ENCODE results near the gene RPL34. TPM values are rescaled to one million over a fixed set of nuclear protein-coding genes. Genes with fewer than 3 reads are reported as not detected.

Gene RPL34
- total and polyA plus RNA-seq, 7 donors = 926 to 8,352 (median 1,691) TPM

- intact Hi-C loops (cut with DNase I) = no loop called here
- DNase-seq = no peak
- Histone ChIP-seq H3K9me3 (no peaks in the 10 kb centered on the region), H3K36me3 (no peaks in the 10 kb centered on the region), H3K27me3 (no peaks in the 10 kb centered on the region), H3K4me3 (no peak overlapping the region), H3K4me1 (peaks cover 0 to 13% (median 8%) of the 10 kb centered on the region in 4 donors), H3K27ac (no peak overlapping the region)
- TF ChIP-seq EP300 (IDR thresholded peaks at IDR 0.05) = no peak
- 85 to 92% methylated on average over 3 of the region's 3 CpGs for WGBS, 2 donors
Measured at GRCh38 chr4:108646706-108647105, 26.3 kb downstream of the RPL34 start.

- H3K27ac ChIP-seq = peak overlapping the region in 2 of 4 donors; percentile 83 to 84
- intact Hi-C loops (cut with DNase I) = loop anchor here (2.0 kb wide), 1 partner anchor 29 kb away; the partner anchor contains the start of gene RPL34
- H3K27me3 ChIP-seq = no peaks in the 10 kb centered on the region
- 2 to 3% methylated on average over 6 of the region's 6 CpGs for WGBS, 2 donors
- peak overlapping the region in 3 of 4 donors; percentile 61 to 83 (median 83) for H3K4me3 ChIP-seq
- DNase-seq = no peak
- TF ChIP-seq CTCF (IDR thresholded peaks at IDR 0.05) (no peak), POLR2AphosphoS5 (IDR thresholded peaks at IDR 0.05) (no peak)
- H3K4me1 ChIP-seq = peaks cover 0 to 35% (median 23%) of the 10 kb centered on the region in 4 donors
- no peaks in the 10 kb centered on the region for H3K36me3 ChIP-seq
- no peaks in the 10 kb centered on the region for H3K9me3 ChIP-seq
Measured at GRCh38 chr4:108649863-108650211, 29.5 kb downstream of the RPL34 start.

GRCh38 chr4:108650212-108651013 lies 30.0 kb downstream of the RPL34 start, which contains the start of gene OSTC:
TSS of gene OSTC (plus strand) at chr4:108650599. CDS start at chr4:108650656, 57 bp downstream.
- Histone ChIP-seq H3K27me3 (no peaks in the 10 kb centered on the region), H3K4me3 (peak within 1 kb of the TSS; percentile 61 to 83 (median 82)), H3K36me3 (no peaks in the 10 kb centered on the region), H3K9me3 (no peaks in the 10 kb centered on the region), H3K4me1 (peaks cover 0 to 35% (median 23%) of the 10 kb centered on the region in 4 donors), H3K27ac (peak within 1 kb of the TSS; percentile 81 to 88 (median 84))
- intact Hi-C loops (cut with DNase I) = loop anchor here (2.0 kb wide), 1 partner anchor 30 kb away; the partner anchor contains the start of gene RPL34
- DNase-seq = peak; percentile 98
- WGBS, 2 donors = 0% methylated on average over 45 of the region's 45 CpGs
- TF ChIP-seq POLR2AphosphoS5 (IDR thresholded peaks at IDR 0.05) = peak; percentile 64 to 85 (median 82)
- TF ChIP-seq EP300 (IDR thresholded peaks at IDR 0.05) = no peak
- TF ChIP-seq POLR2A (IDR thresholded peaks at IDR 0.05) = peak; percentile 40 to 43

GRCh38 chr4:108651014-108651791 lies 30.8 kb downstream of the RPL34 start:
- Histone ChIP-seq H3K27me3 (no peaks in the 10 kb centered on the region), H3K9me3 (no peaks in the 10 kb centered on the region), H3K36me3 (peaks cover 0 to 3% (median 0%) of the 10 kb centered on the region in 4 donors), H3K4me1 (peaks cover 0 to 35% (median 23%) of the 10 kb centered on the region in 4 donors), H3K27ac (peak overlapping the region; percentile 81 to 88 (median 84)), H3K4me3 (peak overlapping the region; percentile 61 to 83 (median 82))
- intact Hi-C loops (cut with DNase I) = loop anchor here (2.0 kb wide), 1 partner anchor 30 kb away; the partner anchor contains the start of gene RPL34
- no peak for TF ChIP-seq EP300 (IDR thresholded peaks at IDR 0.05)
- no peak for TF ChIP-seq CTCF (IDR thresholded peaks at IDR 0.05)
- no peak for TF ChIP-seq POLR2AphosphoS5 (IDR thresholded peaks at IDR 0.05)
- no peak for TF ChIP-seq POLR2A (IDR thresholded peaks at IDR 0.05)
- 2 to 6% methylated on average over 9 of the region's 9 CpGs for WGBS, 2 donors
- no peak for DNase-seq

- DNase-seq = no peak
- H3K4me1 ChIP-seq = no peaks in the 10 kb centered on the region
- TF ChIP-seq POLR2A (IDR thresholded peaks at IDR 0.05) = no peak
- TF ChIP-seq POLR2AphosphoS5 (IDR thresholded peaks at IDR 0.05) = no peak
- TF ChIP-seq CTCF (IDR thresholded peaks at IDR 0.05) = no peak
- no peak for TF ChIP-seq EP300 (IDR thresholded peaks at IDR 0.05)
- 82 to 87% methylated on average over 3 of the region's 3 CpGs for whole genome bisulfite sequencing, 2 donors
- H3K4me3 ChIP-seq = no peak overlapping the region
- H3K27me3 ChIP-seq = no peaks in the 10 kb centered on the region
- H3K27ac ChIP-seq = no peak overlapping the region
- peaks cover 0 to 82% (median 9%) of the 10 kb centered on the region in 4 donors for H3K36me3 ChIP-seq
- intact Hi-C loops (cut with DNase I) = no loop called here
- H3K9me3 ChIP-seq = no peaks in the 10 kb centered on the region
Measured at GRCh38 chr4:108662629-108663028, 42.3 kb downstream of the RPL34 start.

Measured in sigmoid colon (tissue), 7 donors.